Cerebellar cortex (tissue), 1 donor: ENCODE results near the gene ARSK.

Experiments
- DNase-seq: peaks from one replicate; pipeline ENCODE4 v3.0.0-alpha.2; 2015; ENCODE audit warnings: low spot score

ARSK gene

GRCh38 chr5:95564450-95564849 lies 9.5 kb downstream of the ARSK start:
- DNase-seq, result no peak

- no peak for DNase-seq
Measured at GRCh38 chr5:95565280-95565920, 10.5 kb downstream of the ARSK start.

GRCh38 chr5:95572016-95572415 lies 17.1 kb downstream of the ARSK start:
- DNase-seq, result no peak

GRCh38 chr5:95581576-95581975 lies 26.7 kb downstream of the ARSK start:
- no peak for DNase-seq

GRCh38 chr5:95583992-95584391 lies 29.1 kb downstream of the ARSK start:
- no peak for DNase-seq

GRCh38 chr5:95590880-95591279 lies 36.0 kb downstream of the ARSK start:
- DNase-seq, result no peak

- DNase-seq, result no peak
Measured at GRCh38 chr5:95591490-95591901, 36.6 kb downstream of the ARSK start.

- no peak for DNase-seq
Measured at GRCh38 chr5:95595289-95595931, 40.5 kb downstream of the ARSK start.

- no peak for DNase-seq
Measured at GRCh38 chr5:95599252-95599651, 44.4 kb downstream of the ARSK start.

- no peak for DNase-seq
Measured at GRCh38 chr5:95600557-95600956, 45.7 kb downstream of the ARSK start.

GRCh38 chr5:95605786-95606185 lies 50.9 kb downstream of the ARSK start:
- no peak for DNase-seq

GRCh38 chr5:95606419-95606818 lies 51.5 kb downstream of the ARSK start:
- no peak for DNase-seq

GRCh38 chr5:95609711-95610110 lies 54.8 kb downstream of the ARSK start:
- peak; percentile 17 for DNase-seq

GRCh38 chr5:95610546-95610945 lies 55.6 kb downstream of the ARSK start:
- DNase-seq, result no peak

- DNase-seq, result no peak
Measured at GRCh38 chr5:95611396-95611795, 56.5 kb downstream of the ARSK start.

- DNase-seq, result no peak
Measured at GRCh38 chr5:95613514-95613913, 58.6 kb downstream of the ARSK start.

GRCh38 chr5:95615164-95615467 lies 60.2 kb downstream of the ARSK start:
- no peak for DNase-seq

GRCh38 chr5:95617057-95617456 lies 62.2 kb downstream of the ARSK start:
- DNase-seq, result no peak

GRCh38 chr5:95619096-95619495 lies 64.2 kb downstream of the ARSK start:
- no peak for DNase-seq

- peak; percentile 1 for DNase-seq
Measured at GRCh38 chr5:95619514-95620029, 64.7 kb downstream of the ARSK start.

- DNase-seq, result peak; percentile 22
Measured at GRCh38 chr5:95620030-95620869, 65.3 kb downstream of the ARSK start, which contains the start of gene GPR150. Gene GPR150 (plus strand): TSS chr5:95620087. CDS start chr5:95620276, 189 bp downstream.

- no peak for DNase-seq
Measured at GRCh38 chr5:95620870-95621838, 66.3 kb downstream of the ARSK start.
